ENCODE measurements around the gene POLR3H. TPM values are rescaled to one million over a fixed set of nuclear protein-coding genes. Genes with fewer than 3 reads are reported as not detected.

POLR3H gene
- total RNA-seq, 1 experiment from 2014 or later = 26.6 TPM

DNA sequence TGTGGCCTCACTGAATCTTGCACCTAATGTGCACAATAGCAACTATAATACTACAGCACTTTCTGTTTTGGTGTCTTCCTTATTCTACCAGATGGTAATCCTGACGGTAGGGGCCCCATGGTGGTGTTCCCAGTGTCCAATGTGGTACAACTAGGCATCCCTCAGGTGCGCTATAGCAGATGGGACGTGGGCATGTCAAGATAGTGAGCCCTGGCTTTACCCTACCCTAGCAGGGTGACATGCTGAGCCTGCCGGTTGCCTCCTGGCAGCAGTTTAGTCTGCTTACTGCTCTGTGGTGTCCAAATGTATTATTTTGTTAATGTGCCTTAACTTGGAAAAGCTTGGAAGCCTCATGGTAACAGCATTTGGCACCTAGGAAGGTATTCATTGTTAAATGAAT lies 56.2 kb downstream of the POLR3H start:
- DNase-seq (ENCODE audit: low read depth) = no peak

DNA sequence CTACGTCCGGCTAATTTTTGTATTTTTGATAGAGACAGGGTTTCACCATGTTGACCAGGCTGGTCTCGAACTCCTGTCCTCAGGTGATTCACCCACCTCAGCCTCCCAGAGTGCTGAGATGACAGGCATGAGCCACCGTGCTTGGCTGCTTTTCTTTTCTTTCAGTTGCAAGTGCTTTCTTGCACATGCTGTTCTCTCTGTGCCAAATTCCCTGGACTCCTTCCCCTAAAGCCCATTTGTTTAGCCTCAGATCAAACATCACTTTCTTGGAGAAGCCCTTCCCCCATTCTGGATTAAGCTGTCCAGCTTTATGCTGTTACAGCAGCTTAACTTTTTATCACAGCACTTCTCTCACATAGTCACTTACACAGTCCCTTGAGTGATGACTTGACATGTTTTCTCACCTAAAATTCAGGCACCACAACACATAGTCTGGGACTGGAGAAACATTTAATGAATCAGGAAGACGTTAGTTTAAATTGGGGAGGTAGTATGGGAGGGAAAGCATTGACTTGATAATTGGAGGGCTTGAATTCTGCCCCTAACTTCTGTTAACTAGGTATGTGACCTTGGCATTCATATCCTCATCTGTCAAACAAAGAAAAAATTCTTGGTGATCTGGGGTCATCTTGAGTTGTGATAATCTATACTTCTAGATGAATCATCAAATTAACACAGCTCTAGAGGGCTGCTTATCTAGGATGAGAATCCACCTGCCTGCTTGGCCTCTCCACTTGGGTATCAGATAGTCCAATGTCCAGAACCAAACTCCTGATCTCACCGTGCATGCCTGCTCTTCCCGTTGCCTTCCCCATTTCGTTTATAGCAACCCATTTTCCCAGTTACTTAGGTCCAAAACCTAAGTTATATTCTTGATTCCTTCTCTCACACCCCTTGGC lies 57.0 kb downstream of the POLR3H start:
- DNase-seq (ENCODE audit: low read depth) = no peak

DNA sequence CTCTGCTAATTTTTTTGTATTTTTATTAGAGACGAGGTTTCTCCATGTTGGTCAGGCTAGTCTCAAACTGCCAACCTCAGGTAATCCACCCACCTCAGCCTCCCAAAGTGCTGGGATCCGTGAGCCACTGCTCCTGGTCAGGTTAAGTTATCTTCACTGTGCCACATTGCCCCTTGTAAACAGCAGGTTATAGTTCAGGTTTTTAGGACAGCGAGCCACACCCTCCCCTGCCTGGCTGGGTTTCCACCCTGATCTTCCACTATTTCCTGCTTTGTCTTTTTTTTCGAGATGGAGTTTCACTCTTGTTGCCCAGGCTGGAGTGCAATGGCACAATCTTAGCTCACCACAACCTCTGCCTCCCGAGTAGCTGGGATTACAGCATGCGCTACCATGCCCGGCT lies 59.2 kb downstream of the POLR3H start:
- no peak for DNase-seq (ENCODE audit: low read depth)

DNA sequence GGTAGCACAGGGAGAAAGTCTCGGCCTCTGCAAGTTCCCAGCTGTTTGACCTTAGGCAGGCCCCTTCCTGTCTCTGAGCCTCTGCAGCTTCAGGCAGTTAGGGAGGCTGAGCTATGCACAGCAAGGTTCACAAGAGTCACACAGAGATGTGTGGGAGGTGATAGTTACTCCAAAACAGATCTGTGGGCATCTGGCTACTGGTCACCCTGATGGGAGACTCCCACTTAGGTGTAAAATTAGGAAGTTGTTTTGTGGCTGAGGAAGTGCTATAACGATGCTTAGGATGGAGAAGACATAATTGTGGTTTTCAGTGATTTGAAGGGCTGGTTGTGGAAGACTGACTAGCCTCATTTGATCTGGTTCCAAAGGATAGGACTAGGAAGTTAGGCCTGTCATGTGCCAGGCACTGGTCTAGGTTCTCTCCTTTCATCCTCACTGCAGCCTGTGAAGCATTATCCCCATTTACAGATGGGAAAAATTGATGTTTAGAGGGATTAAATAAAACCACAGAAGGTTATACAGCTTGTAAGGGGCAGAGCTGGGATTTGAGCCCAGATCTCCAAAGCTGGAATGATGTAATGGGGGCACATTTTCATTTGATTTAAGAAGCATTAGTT lies 61.8 kb downstream of the POLR3H start:
- peak; percentile 18 for DNase-seq (ENCODE audit: low read depth)

DNA sequence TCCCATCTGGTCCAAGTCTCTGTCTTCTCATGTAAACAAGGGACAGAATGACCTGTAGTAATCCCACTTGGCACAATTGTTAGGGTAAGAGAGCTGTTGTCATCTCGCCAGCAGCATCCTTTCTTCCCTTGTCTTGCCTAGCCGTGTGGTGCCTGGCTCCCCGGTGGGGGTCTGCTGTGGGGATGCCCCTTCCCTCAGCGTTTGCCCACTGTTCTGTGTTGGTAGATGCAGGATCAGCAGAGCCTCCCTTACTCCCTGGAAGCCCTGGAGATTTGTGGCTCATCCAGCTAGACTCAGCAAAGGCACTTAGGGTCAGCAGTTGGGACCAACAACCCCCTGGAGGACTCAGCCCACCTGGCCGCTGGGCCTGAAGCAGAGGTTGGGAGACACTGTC lies 62.3 kb downstream of the POLR3H start:
- no peak for DNase-seq (ENCODE audit: low read depth)

DNA sequence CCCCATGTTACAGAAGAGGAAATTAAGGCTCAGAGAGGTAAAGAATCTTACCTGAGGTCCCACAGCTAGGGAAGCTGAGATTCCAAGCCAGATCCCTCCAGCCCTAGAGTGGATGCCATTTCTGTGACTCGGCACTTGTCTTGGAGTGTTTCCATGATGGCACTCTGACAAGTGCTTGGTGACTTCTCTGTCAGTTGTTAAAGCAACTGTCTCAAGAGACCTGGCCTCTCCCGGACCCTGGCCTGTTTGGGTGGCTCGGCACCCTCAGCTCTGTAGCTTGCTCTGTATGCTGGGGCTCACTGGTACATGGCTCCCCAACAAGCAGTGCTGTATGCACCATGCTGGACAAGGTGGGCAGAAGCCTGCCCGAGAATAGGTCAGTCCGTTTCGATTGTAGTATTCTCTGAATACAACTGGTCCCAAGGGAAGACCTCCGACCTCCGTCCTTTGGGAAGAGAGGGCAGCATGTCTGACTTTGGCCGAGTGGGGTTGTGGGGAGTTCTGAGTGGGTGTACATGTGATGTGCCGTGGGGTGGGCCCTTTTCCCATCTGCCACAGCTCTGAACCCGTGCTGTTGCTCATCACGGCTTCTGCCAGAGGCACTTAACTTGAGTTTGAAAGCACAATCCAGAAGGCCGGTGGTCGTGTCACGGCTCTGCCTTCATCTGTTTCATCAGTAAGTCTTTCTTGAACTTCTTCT lies 63.0 kb downstream of the POLR3H start:
- DNase-seq (ENCODE audit: low read depth) = peak; percentile 8

DNA sequence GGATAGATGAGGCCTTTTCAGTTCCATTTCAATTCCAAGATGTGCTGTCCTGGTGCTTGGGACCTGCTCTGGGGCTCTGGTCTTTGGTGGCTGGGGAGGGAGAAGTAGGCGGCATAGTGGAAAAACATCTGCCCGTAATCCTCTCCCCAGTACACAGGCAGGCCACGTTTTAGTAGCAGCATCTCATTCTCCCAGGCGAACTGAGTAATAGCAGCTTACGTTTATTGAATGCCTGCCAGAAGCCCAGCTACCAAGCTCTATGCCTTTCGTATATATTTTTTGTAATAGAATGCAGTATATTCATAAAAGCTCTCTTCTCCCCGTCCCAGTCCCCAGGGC lies 63.9 kb downstream of the POLR3H start:
- no peak for DNase-seq (ENCODE audit: low read depth)

DNA sequence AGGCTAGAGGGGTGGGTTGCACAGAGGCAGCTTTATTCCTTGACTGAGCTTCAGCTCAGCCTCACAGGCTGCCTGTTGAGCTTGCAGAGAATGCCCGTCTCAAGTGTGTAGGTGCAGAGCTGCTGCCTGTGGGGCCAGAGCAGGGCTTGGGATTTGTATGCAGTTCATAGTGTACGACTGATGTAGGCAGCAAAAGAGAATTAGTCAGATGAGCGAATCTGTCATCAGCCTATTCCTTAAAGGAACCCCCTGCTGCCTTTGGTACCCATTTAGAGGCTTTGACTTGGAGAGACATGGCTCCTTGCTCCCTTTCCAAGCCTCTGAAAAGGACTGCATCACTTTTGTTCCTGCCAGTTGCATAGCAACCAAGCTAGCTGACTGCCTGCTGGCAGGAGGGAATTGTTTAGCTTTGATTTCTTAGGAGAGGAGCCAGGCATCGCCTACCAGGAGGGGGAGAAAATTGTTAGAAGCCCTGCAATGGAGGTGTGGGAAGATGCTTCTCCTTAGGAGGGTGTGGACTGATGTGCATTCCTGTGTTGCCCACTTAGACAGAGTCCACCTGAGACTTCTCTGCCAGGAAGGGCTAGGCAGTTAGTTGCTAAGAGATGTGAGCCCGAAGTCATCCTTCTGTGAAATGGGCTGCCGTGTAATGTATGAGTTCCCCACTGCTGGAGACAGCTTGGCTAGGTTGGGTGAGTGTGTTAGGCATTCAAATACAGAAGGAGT lies 64.4 kb downstream of the POLR3H start:
- no peak for DNase-seq (ENCODE audit: low read depth)

DNA sequence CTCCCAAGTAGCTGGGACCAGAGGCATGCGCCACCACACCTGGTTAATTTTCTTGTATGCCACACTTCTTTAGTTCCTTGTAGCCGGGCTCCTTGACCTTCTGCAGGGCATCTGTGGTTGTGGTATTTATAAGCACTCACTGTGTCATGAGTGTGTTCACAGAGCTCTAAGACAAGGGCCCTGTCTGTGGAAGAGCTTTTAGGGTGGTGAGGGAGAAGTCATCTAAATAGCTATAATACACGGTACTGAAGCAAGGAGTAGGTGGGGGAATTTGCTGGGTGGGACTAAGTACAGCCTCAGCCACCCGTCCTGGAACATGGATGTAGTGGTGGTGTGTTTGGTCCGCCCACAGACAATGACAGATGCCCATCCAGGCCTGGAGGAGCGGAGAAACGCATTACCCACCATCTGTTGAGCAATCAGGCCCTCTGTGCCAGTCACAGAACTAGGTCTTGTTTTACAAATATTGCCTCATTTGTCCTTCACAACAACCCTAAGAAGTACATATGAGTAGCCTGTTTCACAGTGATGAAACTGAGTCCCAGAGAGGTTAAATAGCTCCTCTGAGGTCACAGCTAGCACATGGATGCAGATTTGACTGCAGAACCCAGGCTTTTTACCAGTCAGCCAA lies 65.3 kb downstream of the POLR3H start:
- no peak for DNase-seq (ENCODE audit: low read depth)

DNA sequence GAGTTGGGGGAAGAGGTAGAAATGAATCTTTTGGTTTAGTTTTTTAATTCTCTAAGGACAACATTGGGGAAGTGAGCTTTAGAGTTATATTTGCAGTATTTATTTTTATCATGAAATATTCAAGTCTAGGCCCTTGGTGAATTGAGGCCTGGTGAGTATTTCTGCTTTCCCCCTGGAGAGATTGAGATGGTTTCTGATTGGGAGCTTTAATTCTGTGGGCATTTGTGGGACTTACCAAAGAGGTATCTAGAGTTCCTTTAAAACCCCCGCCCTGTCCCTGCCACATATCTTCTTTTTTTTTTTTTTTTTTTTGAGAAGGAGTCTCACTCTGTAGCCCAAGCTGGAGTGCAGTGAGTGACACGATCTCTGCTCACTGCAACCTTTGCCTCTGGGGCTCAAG lies 65.8 kb downstream of the POLR3H start:
- DNase-seq (ENCODE audit: low read depth) = no peak

Other genes with a start within 250 kb of the POLR3H start
- gene ZC3H7B, start 242.9 kb downstream of the POLR3H start, total RNA-seq (2014; rRNA removed; shearing (Covaris generic)) = 55.7 and 58.7 TPM in 2 replicates
- 4.1 and 6.7 TPM in 2 replicates for gene TEF, start 162.5 kb downstream of the POLR3H start, total RNA-seq (2014; rRNA removed; shearing (Covaris generic))
- gene TOB2, start 97.7 kb downstream of the POLR3H start, total RNA-seq (2014; rRNA removed; shearing (Covaris generic)) = 14.2 and 23.8 TPM in 2 replicates
- gene PHF5A, start 75.8 kb downstream of the POLR3H start, total RNA-seq (2014; rRNA removed; shearing (Covaris generic)) = 147 and 167 TPM in 2 replicates
- gene ACO2, start 75.4 kb downstream of the POLR3H start, total RNA-seq (2014; rRNA removed; shearing (Covaris generic)) = 75.6 and 86.8 TPM in 2 replicates
- gene CSDC2, start 16.5 kb upstream of the POLR3H start, total RNA-seq (2014; rRNA removed; shearing (Covaris generic)) = 0.08 and 0.13 TPM in 2 replicates
- gene PMM1, start 45.4 kb upstream of the POLR3H start, total RNA-seq (2014; rRNA removed; shearing (Covaris generic)) = 7.2 and 9.1 TPM in 2 replicates
- gene DESI1, start 76.6 kb upstream of the POLR3H start, total RNA-seq (2014; rRNA removed; shearing (Covaris generic)) = 71.2 and 102 TPM in 2 replicates
- gene XRCC6, start 76.8 kb upstream of the POLR3H start, total RNA-seq (2014; rRNA removed; shearing (Covaris generic)) = 596 and 601 TPM in 2 replicates
- gene SNU13, start 144.4 kb upstream of the POLR3H start, total RNA-seq (2014; rRNA removed; shearing (Covaris generic)) = 229 and 305 TPM in 2 replicates
- 1.4 and 2.4 TPM in 2 replicates for gene MEI1, start 155.0 kb upstream of the POLR3H start, total RNA-seq (2014; rRNA removed; shearing (Covaris generic))